Dermis blood vessel endothelial cell (primary cell): ENCODE data around the gene ARHGEF17. TPM values are rescaled to one million over a fixed set of nuclear protein-coding genes. Genes with fewer than 3 reads are reported as not detected.
A peak's percentile ranks its signal among the peaks of the same experiment; 100 is the strongest.

Experiments
- DNase-seq: peaks from one replicate; pipeline ENCODE4 v3.0.0; 2010
- total RNA-seq: library from RNA; depleted of rRNA; stranded (reverse); fragments of >200 nt; gene quantifications from 2 replicates; pipeline ENCODE4 v1.2.3, GENCODE V29; 2014

The ARHGEF17 gene
- total RNA-seq, 1 donor from 2014 or later: 25.0 TPM

DNA sequence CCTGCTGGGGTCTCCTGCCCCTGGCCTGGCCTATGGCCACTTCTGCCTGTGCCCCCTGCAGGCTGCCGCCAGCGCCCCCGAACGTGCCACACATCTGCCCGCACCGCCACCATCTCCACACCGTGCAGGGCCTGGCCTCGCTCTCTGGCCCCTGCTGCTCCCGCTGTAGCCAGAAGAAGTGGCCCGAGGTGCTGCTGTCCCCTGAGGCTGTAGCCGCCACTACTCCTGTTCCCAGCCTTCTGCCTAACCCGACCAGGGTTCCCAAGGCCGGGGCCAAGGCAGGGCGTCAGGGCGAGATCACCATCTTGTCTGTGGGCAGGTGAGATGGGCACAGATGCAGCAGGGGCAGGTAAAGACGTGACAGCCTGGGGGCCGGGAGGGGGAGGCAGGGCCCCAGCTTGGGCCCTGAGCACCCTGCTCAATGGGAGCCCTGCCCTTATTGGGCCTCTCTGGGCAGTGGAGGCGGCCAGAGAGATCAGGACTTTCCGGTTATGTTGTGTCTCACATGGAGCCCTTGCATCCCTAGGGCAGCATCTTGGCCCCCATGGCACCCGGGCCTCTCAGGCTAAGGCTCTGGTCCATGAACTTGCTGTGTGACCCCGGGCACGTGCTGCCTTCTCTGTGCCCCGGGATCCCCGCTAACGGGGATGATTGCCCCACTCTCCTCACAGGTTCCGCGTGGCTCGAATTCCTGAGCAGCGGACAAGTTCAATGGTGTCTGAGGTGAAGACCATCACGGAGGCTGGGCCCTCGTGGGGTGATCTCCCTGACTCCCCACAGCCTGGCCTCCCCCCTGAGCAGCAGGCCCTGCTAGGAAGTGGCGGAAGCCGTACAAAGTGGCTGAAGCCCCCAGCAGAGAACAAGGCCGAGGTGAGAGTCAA lies 86.6 kb downstream of the ARHGEF17 start:
- DNase-seq: no peak

GRCh38 chr11:73395297-73396208 lies 87.5 kb downstream of the ARHGEF17 start:
- DNase-seq: no peak

GRCh38 chr11:73396251-73396930 lies 88.3 kb downstream of the ARHGEF17 start:
- DNase-seq: no peak

- no peak for DNase-seq
These were observed 88.9 kb downstream of the ARHGEF17 start for GRCh38 chr11:73396985-73397384.

DNA sequence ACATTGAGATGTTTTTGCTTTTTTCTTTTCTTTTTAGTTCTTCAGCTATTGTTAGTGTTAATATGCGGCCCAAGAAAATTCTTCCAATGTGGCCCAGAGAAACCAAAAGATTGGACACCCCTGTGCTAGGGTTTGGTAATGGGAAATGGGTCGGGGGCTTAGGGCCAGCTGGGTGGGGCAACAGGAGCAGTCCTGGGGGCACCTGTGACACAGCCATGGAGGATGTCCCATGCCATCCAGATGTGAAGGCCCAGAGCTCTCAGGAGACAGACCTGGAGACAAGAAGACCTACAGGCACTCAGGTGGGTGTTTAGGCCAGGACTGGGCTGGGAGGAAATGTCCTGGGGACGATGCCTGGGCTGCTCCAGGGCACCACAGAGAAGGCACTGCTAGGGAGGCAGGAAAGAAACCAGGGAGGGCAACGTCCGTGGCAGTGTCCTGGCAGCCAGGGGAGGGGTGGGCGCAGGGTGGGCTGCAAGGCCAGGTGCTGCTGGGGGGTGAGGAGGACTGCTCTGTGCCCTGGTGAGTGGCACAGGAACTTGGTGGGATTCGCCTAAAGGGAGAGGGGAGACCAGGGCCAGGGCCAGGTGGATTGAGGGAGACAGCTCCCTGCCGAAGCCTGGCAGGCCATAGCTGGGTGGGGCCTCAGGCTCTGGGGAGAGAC lies 89.5 kb downstream of the ARHGEF17 start:
- DNase-seq: no peak

GRCh38 chr11:73398132-73398526 lies 90.1 kb downstream of the ARHGEF17 start:
- DNase-seq: no peak

GRCh38 chr11:73398721-73399120 lies 90.6 kb downstream of the ARHGEF17 start:
- no peak for DNase-seq

DNA sequence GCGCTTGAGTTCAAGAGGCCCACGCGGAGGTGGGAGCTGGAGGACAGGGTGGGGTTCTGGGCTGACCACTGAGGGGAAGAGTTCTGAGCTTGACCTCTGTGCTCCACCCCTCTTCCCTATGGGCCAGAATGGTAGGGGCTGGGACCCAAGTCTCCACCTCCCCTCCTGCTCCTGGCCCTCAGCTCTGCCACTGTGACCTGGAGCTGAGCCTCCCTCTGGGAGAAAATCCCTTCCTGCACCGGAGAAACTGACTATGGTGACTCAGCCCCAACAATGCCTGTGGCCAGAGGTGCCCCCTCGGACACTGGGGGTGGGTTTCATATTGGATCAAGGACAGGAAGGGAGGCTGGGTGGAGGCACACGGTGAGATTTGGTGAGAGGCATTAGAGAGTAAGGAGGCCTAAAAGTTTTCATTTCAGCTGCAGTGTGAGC lies 91.1 kb downstream of the ARHGEF17 start:
- DNase-seq: peak; percentile 67

- no peak for DNase-seq
These were observed 91.6 kb downstream of the ARHGEF17 start for GRCh38 chr11:73399636-73400035.

DNA sequence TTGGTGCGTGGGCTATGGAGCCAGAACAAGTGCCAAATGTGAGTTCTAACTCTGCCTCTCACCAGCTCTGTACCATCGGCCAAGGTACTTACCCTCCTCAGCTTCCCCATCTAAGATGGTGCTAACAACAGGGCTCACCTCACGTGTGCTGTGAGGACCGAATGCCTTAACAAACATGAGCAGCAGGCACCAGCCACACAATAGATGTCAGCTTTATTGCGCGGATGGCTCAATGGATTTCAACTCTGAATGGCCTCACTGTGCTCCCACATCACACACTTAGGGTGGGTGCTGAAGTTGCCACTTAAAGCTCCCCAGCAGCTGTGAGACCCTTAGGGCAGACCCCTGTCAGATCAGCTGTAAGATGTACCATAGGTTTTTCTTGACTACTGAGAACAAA lies 92.2 kb downstream of the ARHGEF17 start:
- no peak for DNase-seq

DNA sequence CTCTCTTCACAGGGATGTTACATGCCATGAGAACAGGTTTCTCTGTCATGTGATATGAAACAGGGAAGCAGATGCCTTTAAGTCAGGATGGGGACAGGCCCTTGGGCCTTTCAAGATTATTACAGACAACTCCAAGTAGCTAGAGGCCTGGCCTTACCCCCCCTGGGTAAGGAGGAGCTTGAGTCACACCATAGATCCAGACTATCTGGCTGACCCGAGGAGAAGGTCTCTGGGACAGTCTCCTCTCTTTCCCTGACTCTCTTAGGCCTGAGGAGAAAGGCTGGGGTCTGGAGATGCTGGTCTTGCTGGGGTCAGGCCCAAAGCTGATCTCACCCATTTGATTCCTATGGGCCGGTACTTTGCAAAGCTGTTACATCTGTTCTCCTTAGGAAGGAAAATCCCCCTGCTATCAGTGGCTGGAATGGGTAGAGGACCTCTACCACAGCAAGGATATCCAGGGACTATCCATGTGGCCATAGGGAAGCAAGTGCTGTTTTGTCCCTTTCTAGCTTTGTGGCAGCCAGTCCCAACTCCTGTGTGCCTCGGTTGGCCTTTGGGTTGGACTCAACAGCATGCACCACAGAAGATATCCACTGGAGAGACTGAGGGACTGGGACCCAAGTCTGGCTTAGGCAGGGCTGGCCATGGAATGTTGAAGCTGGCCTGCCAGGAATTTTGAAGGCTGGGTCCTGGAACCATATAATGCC lies 93.3 kb downstream of the ARHGEF17 start:
- DNase-seq: no peak

- DNase-seq: no peak
These were observed 94.1 kb downstream of the ARHGEF17 start for GRCh38 chr11:73401924-73402833.

GRCh38 chr11:73402834-73403185 lies 94.7 kb downstream of the ARHGEF17 start:
- DNase-seq: peak; percentile 51

DNA sequence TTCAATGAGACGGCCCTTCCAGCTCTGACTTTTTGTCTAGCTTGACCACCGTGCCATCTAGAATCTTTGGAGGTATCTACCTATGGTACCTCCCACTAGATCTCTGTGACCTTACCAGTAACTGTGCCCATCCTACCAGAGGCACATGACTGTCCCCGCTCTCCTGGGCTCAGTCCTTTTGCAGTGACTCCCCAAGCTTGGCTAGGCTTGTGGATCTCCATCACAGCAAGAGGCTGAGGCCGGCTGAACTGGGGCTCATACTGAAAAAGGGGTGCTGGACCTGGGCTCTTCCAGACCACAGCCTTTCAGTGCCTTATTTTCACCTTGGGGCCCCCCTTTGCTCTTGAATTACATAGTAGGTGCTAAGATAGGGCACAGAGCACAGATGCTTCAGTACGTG lies 95.5 kb downstream of the ARHGEF17 start:
- no peak for DNase-seq

DNA sequence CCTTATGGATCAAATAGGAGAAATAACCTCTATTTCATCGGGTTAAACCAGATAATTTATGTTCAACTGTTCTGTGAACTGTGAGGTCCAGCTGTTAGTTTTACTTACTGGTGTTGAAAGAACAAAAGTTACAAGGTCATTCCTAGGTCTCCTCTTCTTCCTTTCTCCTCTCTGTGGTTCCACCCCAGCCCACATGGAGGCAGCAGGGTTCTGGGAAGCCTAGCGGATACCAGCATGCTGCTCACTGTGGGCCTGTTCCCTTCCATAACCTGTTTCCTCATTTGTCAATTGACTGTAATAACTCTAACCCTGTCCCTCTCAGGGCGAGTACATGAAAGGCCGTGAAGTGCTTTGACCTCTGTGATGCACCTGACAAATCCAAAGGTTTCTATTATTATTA lies 96.0 kb downstream of the ARHGEF17 start:
- DNase-seq: peak; percentile 70

- no peak for DNase-seq
These were observed 96.5 kb downstream of the ARHGEF17 start for GRCh38 chr11:73404506-73405145.

DNA sequence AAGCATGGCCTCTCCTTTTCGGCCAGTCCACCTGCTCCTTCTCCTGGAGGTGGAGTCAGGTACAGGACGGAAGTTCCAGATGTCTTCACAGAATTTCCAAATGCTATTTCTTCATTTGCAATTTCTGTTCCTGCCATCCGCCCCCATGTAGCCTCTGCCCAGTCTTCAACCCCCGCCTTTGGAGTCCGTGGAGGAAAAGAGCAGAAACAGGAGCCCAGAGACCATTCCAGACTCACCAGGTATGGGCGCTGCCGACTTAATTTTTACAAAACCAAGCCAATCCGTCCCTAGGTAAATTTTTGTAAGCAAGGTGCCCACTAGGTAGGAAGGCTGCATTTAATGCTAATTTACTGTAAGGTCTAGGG lies 97.1 kb downstream of the ARHGEF17 start:
- no peak for DNase-seq

DNA sequence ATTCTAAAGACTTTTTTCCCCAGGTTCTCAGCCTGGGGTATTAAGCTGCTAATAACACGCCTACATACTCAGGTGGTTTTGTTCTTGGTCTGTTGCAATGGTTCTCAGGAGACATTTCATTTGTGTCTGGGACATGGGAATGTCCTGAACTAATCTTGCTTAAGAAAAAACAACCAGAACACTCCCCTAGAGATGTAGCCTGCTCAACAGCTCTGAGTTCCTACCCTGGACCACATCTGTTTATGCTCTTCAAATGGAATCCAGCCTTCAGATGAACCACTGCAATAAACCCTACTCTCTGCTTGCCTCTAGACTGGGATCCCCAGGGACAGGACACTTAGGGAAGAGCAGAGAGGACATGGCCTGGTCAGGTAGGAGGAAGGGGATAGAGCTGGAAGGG lies 98.1 kb downstream of the ARHGEF17 start:
- no peak for DNase-seq

- DNase-seq: no peak
These were observed 98.5 kb downstream of the ARHGEF17 start for GRCh38 chr11:73406619-73407018.

- DNase-seq: no peak
These were observed 101.4 kb downstream of the ARHGEF17 start for GRCh38 chr11:73409431-73409830.
